T-cell (primary cell): ENCODE data around the gene MRPS9. TPM values are rescaled to one million over a fixed set of nuclear protein-coding genes. Genes with fewer than 3 reads are reported as not detected.

Source experiments
- ATAC-seq, 4 experiments: fragments of 200-7000 bp in 3 of 4; fragments of 150-1000 bp in 1 of 4; cut with Tn5 transposase; replicated peaks in 1 of 4; 1 replicate in 3 of 4; 2 replicates in 1 of 4; pipeline ENCODE4 v1.10.0; 2021; ENCODE audit warnings: moderate library complexity in 3 of 4, mild to moderate bottlenecking in 2 of 4, moderate number of reproducible peaks in 1 of 4
- CTCF ChIA-PET, 2 donors: fragments of 300-600 bp; sonication (Branson Sonifier 250); formaldehyde crosslinking; loops; one replicate each; lab custom pipeline; 2022; ENCODE audit warnings: antibody characterized with exemption in 2 of 2; lab: Charles Lee
- POLR2A ChIA-PET, 2 donors: fragments of 300-600 bp; sonication (Branson Sonifier 250); formaldehyde crosslinking; loops; one replicate each; lab custom pipeline; 2022; ENCODE audit warnings: antibody characterized with exemption in 2 of 2; lab: Charles Lee
- DNase-seq, 35 experiments: peaks; one replicate each; pipeline versions ENCODE4 v3.0.0 to v3.0.0-alpha.2; 2013 to 2023
- H3K27ac ChIP-seq: one replicate; pipeline ENCODE4 v1.5.1; 2013; ENCODE audit warnings: low read length
- H3K27me3 ChIP-seq, 2 experiments: replicated peaks in 1 of 2; 1 replicate in 1 of 2; 2 replicates in 1 of 2; pipeline versions ENCODE4 v1.6.1 to v1.7.0; 2013; ENCODE audit warnings: low read length in 1 of 2, mixed read lengths in 1 of 2; ENCODE audit not compliant: control insufficient read depth in 2 of 2, insufficient read depth in 2 of 2; ENCODE audit errors: extremely low read depth in 1 of 2
- H3K36me3 ChIP-seq, 2 donors: 1 replicate in 1 of 2; 2 replicates in 1 of 2; pipeline versions ENCODE4 v1.6.1 to v1.7.0; 2013; ENCODE audit warnings: low read length in 1 of 2; ENCODE audit not compliant: control insufficient read depth in 2 of 2, insufficient read depth in 1 of 2; ENCODE audit errors: extremely low read depth in 1 of 2
- H3K4me1 ChIP-seq, 2 experiments: 1 replicate in 1 of 2; 2 replicates in 1 of 2; pipeline versions ENCODE4 v1.6.1 to v1.7.0; 2013; ENCODE audit warnings: low read length in 2 of 2, mixed read lengths in 1 of 2; ENCODE audit not compliant: insufficient read depth in 2 of 2, control insufficient read depth in 1 of 2; ENCODE audit errors: extremely low read depth in 1 of 2
- H3K4me3 ChIP-seq, 2 donors: 1 replicate in 1 of 2; 2 replicates in 1 of 2; pipeline versions ENCODE4 v1.5.1 to v1.7.0; 2013; ENCODE audit warnings: mild to moderate bottlenecking in 2 of 2, low read length in 1 of 2, moderate library complexity in 1 of 2; ENCODE audit not compliant: control insufficient read depth in 1 of 2; ENCODE audit errors: extremely low read depth in 1 of 2
- H3K9me3 ChIP-seq: 2 replicates; pipeline ENCODE4 v1.7.0; 2013
- H3K27ac Mint-ChIP-seq, 2 donors: one replicate each; pipeline ENCODE4 v1.8.0; 2020 to 2021; ENCODE audit warnings: mild to moderate bottlenecking in 2 of 2, mixed read lengths in 2 of 2
- H3K27me3 Mint-ChIP-seq, 2 donors: one replicate each; pipeline ENCODE4 v1.8.0; 2021 to 2022; ENCODE audit warnings: mixed read lengths in 2 of 2
- H3K36me3 Mint-ChIP-seq: one replicate; pipeline ENCODE4 v1.8.0; 2021; ENCODE audit warnings: mixed read lengths
- H3K4me1 Mint-ChIP-seq, 3 donors: one replicate each; pipeline ENCODE4 v1.8.0; 2020 to 2022; ENCODE audit warnings: mixed read lengths in 3 of 3, mild to moderate bottlenecking in 1 of 3
- H3K4me3 Mint-ChIP-seq, 3 donors: one replicate each; pipeline ENCODE4 v1.8.0; 2020 to 2022; ENCODE audit warnings: mild to moderate bottlenecking in 3 of 3, mixed read lengths in 3 of 3, moderate library complexity in 3 of 3
- H3K9me3 Mint-ChIP-seq, 3 donors: one replicate each; pipeline ENCODE4 v1.8.0; 2020 to 2022; ENCODE audit warnings: mixed read lengths in 3 of 3
- WGBS: methylation state at CpG from one replicate; pipeline ENCODE4 v1.1.5; 2013; ENCODE audit warnings: missing lambda C conversion rate; ENCODE audit not compliant: insufficient coverage; 5-methylcytosine and 5-hydroxymethylcytosine counted together
- total RNA-seq, 35 experiments: library from RNA in 6 of 35; stranded (reverse) in 6 of 35; fragments of 120-200 nt in 1 of 35; gene quantifications; one replicate each; pipeline versions ENCODE4 v1.2.1 to v1.2.4 and lab custom pipeline; 2013 to 2026

Gene MRPS9
- total RNA-seq, 5 donors from 2014 or later (not counting 1 experiment from before 2014, with no cell fraction given) = 14.0 to 24.9 (median 19.5) TPM

- H3K36me3 Mint-ChIP-seq = peaks cover 17% of the 10 kb centered on the region
- POLR2A ChIA-PET = no interaction called here
These were observed 79.7 kb downstream of the MRPS9 start for GRCh38 chr2:105117565-105117964.

GRCh38 chr2:105118960-105119359 is 81.1 kb downstream of the MRPS9 start:
- H3K27me3 Mint-ChIP-seq = peaks cover 0 to 8% of the 10 kb centered on the region in 2 donors
- H3K4me3 Mint-ChIP-seq = no peak overlapping the region
- ATAC-seq = no peak
- DNase-seq = no peak
- H3K9me3 Mint-ChIP-seq = no peaks in the 10 kb centered on the region
- WGBS = 76% methylated on average over 21 of the region's 23 CpGs
- Histone ChIP-seq H3K4me3 (no peak overlapping the region), H3K9me3 (no peaks in the 10 kb centered on the region), H3K27me3 (no peaks in the 10 kb centered on the region), H3K4me1 (no peaks in the 10 kb centered on the region), H3K27ac (no peak overlapping the region), H3K36me3 (no peaks in the 10 kb centered on the region)
- H3K4me1 Mint-ChIP-seq = no peaks in the 10 kb centered on the region
- H3K27ac Mint-ChIP-seq = no peak overlapping the region
- CTCF ChIA-PET = no interaction called here
- POLR2A ChIA-PET = no interaction called here
- H3K36me3 Mint-ChIP-seq = peaks cover 17% of the 10 kb centered on the region

More at GRCh38 chr2:105117565-105117964, 79.7 kb downstream of the MRPS9 start:
- CTCF ChIA-PET = interaction anchor here in 1 of 2 donors (0.5 kb wide), 1 partner anchor 40 kb away, joined by 4 read pairs; no protein-coding TSS in a partner anchor
- H3K36me3 ChIP-seq = no peaks in the 10 kb centered on the region
- no peaks in the 10 kb centered on the region for H3K9me3 ChIP-seq
- H3K27me3 ChIP-seq = no peaks in the 10 kb centered on the region
- no peaks in the 10 kb centered on the region for H3K4me1 Mint-ChIP-seq
- no peak overlapping the region for H3K27ac ChIP-seq
- no peaks in the 10 kb centered on the region for H3K4me1 ChIP-seq
- H3K4me3 ChIP-seq = no peak overlapping the region
- DNase-seq (no peak), ATAC-seq (no peak)
- no peak overlapping the region for H3K4me3 Mint-ChIP-seq
- WGBS = 82% methylated on average over 2 of the region's 6 CpGs
- no peaks in the 10 kb centered on the region for H3K9me3 Mint-ChIP-seq
- peaks cover 0 to 4% of the 10 kb centered on the region in 2 donors for H3K27me3 Mint-ChIP-seq
- no peak overlapping the region for H3K27ac Mint-ChIP-seq

- Histone ChIP-seq H3K27ac (no peak overlapping the region), H3K36me3 (no peaks in the 10 kb centered on the region), H3K4me3 (no peak overlapping the region), H3K27me3 (peaks cover 0 to 3% of the 10 kb centered on the region in 2 experiments), H3K4me1 (no peaks in the 10 kb centered on the region), H3K9me3 (no peaks in the 10 kb centered on the region)
- no peak overlapping the region for H3K27ac Mint-ChIP-seq
- ATAC-seq = no peak
- H3K27me3 Mint-ChIP-seq = peaks cover 0 to 14% of the 10 kb centered on the region in 2 donors
- ChIA-PET CTCF (no interaction called here), POLR2A (no interaction called here)
- no peak for DNase-seq
- no peak overlapping the region for H3K4me3 Mint-ChIP-seq
- H3K36me3 Mint-ChIP-seq = peaks cover 17% of the 10 kb centered on the region
- H3K4me1 Mint-ChIP-seq = no peaks in the 10 kb centered on the region
- no CpG with 5 or more reads among the region's 8 CpGs for WGBS
- H3K9me3 Mint-ChIP-seq = no peaks in the 10 kb centered on the region
These were observed 83.6 kb downstream of the MRPS9 start for GRCh38 chr2:105121434-105121833.

- 80% methylated on average over 1 of the region's 4 CpGs for WGBS
- no peak for DNase-seq
These were observed 87.6 kb downstream of the MRPS9 start for GRCh38 chr2:105125428-105125827.

GRCh38 chr2:105125920-105126319 is 88.1 kb downstream of the MRPS9 start:
- Histone ChIP-seq H3K4me1 (no peaks in the 10 kb centered on the region), H3K36me3 (no peaks in the 10 kb centered on the region), H3K4me3 (no peak overlapping the region), H3K27me3 (peaks cover 0 to 7% of the 10 kb centered on the region in 2 experiments), H3K27ac (no peak overlapping the region), H3K9me3 (no peaks in the 10 kb centered on the region)
- Mint-ChIP-seq H3K27me3 (peaks cover 0 to 21% of the 10 kb centered on the region in 2 donors), H3K9me3 (no peaks in the 10 kb centered on the region), H3K4me3 (no peak overlapping the region), H3K4me1 (no peaks in the 10 kb centered on the region), H3K36me3 (no peaks in the 10 kb centered on the region), H3K27ac (no peak overlapping the region)
- DNase-seq (no peak), ATAC-seq (no peak)
- POLR2A ChIA-PET = no interaction called here
- CTCF ChIA-PET = no interaction called here
- WGBS = no CpG with 5 or more reads among the region's 3 CpGs

More at GRCh38 chr2:105125428-105125827, 87.6 kb downstream of the MRPS9 start:
- H3K27me3 Mint-ChIP-seq = peaks cover 0 to 19% of the 10 kb centered on the region in 2 donors
- H3K27ac ChIP-seq = no peak overlapping the region
- no peaks in the 10 kb centered on the region for H3K36me3 Mint-ChIP-seq
- no peaks in the 10 kb centered on the region for H3K9me3 ChIP-seq
- no peak overlapping the region for H3K4me3 Mint-ChIP-seq
- no peak overlapping the region for H3K27ac Mint-ChIP-seq
- no peaks in the 10 kb centered on the region for H3K4me1 ChIP-seq
- ChIA-PET POLR2A (no interaction called here), CTCF (no interaction called here)
- H3K4me3 ChIP-seq = no peak overlapping the region
- no peaks in the 10 kb centered on the region for H3K4me1 Mint-ChIP-seq
- peaks cover 0 to 7% of the 10 kb centered on the region in 2 experiments for H3K27me3 ChIP-seq
- no peaks in the 10 kb centered on the region for H3K9me3 Mint-ChIP-seq
- H3K36me3 ChIP-seq = no peaks in the 10 kb centered on the region
- ATAC-seq = no peak

- ATAC-seq (no peak), DNase-seq (no peak)
- Mint-ChIP-seq H3K36me3 (no peaks in the 10 kb centered on the region), H3K4me3 (no peak overlapping the region), H3K27ac (no peak overlapping the region), H3K27me3 (peaks cover 0 to 23% of the 10 kb centered on the region in 2 donors), H3K4me1 (no peaks in the 10 kb centered on the region), H3K9me3 (no peaks in the 10 kb centered on the region)
- no peaks in the 10 kb centered on the region for H3K4me1 ChIP-seq
- H3K27me3 ChIP-seq = peaks cover 0 to 7% of the 10 kb centered on the region in 2 experiments
- POLR2A ChIA-PET = no interaction called here
- CTCF ChIA-PET = no interaction called here
- 95% methylated on average over 2 of the region's 5 CpGs for WGBS
- no peak overlapping the region for H3K4me3 ChIP-seq
- no peaks in the 10 kb centered on the region for H3K9me3 ChIP-seq
- H3K36me3 ChIP-seq = no peaks in the 10 kb centered on the region
- H3K27ac ChIP-seq = no peak overlapping the region
These were observed 88.5 kb downstream of the MRPS9 start for GRCh38 chr2:105126336-105126735.
